Gastroesophageal sphincter (tissue), 3 donors: Measurements from ENCODE around the gene OASL.

ENCODE experiments used
- EP300 ChIP-seq: sonication (generic); formaldehyde crosslinking; IDR thresholded peaks from one replicate; pipeline ENCODE4 v1.6.1; 2017; ENCODE audit warnings: antibody characterized with exemption, mild to moderate bottlenecking
- POLR2A ChIP-seq, 2 donors: fragments of 450-650 bp; IDR thresholded peaks; one replicate each; pipeline ENCODE4 v1.6.1; 2017; ENCODE audit warnings: antibody characterized with exemption in 2 of 2, mild to moderate bottlenecking in 2 of 2, moderate library complexity in 1 of 2
- POLR2AphosphoS5 ChIP-seq: sonication (generic); formaldehyde crosslinking; IDR thresholded peaks from one replicate; pipeline ENCODE4 v1.6.1; 2017; ENCODE audit warnings: antibody characterized with exemption
- TF ChIP-seq, protein P1 (sequence below), 4 experiments: fragments of 200-600 bp in 2 of 4; fragments of 450-650 bp in 2 of 4; sonication (generic) in 1 of 4; IDR thresholded peaks; one replicate each; pipeline ENCODE4 v1.5.1; 2017 to 2019; ENCODE audit warnings: antibody characterized with exemption in 4 of 4, mild to moderate bottlenecking in 2 of 4, moderate library complexity in 2 of 4

DNA sequence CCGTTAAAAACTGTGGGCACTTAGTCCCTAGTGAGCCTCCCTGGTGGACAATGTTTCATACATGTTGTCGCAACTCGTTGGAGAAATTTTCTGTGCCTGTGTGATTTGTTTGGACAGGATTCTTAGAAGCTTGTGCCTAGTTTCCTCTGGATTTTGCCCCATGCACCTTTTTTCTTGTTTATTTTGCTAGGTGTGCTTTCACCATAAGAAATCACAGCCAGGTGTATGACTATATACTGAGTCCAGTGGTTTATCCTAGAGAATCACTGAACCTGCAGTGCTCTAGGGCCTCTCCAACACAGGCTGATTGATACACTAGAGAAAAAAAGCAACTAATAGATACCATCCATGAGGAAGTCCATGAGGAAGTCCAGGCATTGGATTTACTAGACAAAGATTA lies 33.1 kb upstream of the OASL start:
- TF ChIP-seq POLR2A (IDR thresholded peaks at IDR 0.05) (no peak), POLR2AphosphoS5 (no peak), EP300 (no peak)
- TF ChIP-seq, protein P1, sequence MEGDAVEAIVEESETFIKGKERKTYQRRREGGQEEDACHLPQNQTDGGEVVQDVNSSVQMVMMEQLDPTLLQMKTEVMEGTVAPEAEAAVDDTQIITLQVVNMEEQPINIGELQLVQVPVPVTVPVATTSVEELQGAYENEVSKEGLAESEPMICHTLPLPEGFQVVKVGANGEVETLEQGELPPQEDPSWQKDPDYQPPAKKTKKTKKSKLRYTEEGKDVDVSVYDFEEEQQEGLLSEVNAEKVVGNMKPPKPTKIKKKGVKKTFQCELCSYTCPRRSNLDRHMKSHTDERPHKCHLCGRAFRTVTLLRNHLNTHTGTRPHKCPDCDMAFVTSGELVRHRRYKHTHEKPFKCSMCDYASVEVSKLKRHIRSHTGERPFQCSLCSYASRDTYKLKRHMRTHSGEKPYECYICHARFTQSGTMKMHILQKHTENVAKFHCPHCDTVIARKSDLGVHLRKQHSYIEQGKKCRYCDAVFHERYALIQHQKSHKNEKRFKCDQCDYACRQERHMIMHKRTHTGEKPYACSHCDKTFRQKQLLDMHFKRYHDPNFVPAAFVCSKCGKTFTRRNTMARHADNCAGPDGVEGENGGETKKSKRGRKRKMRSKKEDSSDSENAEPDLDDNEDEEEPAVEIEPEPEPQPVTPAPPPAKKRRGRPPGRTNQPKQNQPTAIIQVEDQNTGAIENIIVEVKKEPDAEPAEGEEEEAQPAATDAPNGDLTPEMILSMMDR (IDR thresholded peaks at IDR 0.05) = no peak
